NCI-H446 (cell line): ENCODE results near the gene NKX2-4.

Experiments used
- DNase-seq, 2 experiments: peaks; one replicate each; lab custom pipeline; 2025; lab: John Stamatoyannopoulos, UW

The NKX2-4 gene

GRCh38 chr20:21360705-21361104 is 36.6 kb downstream of the NKX2-4 start:
- DNase-seq = no peak

DNA sequence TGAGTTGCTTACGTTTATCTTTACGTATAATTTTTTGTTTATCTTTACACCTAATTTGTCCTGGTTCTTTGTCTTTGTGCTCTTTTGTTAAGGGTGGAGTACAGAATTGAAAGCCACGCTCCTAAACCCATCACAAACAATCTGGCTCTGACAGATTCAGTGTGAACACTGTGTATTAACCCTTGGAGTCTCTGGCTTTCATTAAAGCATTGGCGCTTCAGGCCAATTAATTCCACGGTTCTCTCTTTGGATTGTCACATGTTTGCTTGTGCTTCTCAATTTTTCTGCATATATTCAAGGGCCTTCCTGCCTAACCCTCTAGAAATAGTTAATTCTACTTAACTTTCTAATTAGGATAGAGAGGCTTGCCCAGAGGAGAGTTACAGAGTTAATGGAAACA is 38.6 kb downstream of the NKX2-4 start:
- no peak for DNase-seq

GRCh38 chr20:21357844-21358243 is 39.5 kb downstream of the NKX2-4 start:
- DNase-seq = no peak

GRCh38 chr20:21356386-21356785 is 40.9 kb downstream of the NKX2-4 start:
- no peak for DNase-seq

- no peak for DNase-seq
These were observed 41.3 kb downstream of the NKX2-4 start for GRCh38 chr20:21355981-21356380.

DNA sequence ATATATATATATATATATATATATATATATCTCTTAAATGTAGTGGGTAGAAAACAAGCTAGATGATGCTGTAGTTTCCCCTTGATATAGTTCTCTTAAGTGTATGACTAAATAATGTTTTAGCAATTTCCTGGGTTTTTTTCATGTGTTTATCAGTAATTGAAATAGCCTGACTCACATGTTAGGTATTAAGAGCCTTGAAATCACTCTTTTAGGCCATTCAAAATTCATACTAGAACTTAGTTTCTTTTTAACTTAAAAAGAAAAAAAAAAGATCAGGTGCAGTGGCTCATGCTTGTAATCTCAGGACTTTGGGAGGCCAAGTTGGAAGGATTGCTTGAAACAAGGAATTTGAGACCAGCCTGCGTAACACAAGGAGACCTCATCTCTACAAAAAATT is 44.1 kb downstream of the NKX2-4 start:
- no peak for DNase-seq

- no peak for DNase-seq
These were observed 44.6 kb downstream of the NKX2-4 start for GRCh38 chr20:21352703-21353102.
